Measurements from ENCODE around the gene MAGEB6.

- TF ChIP-seq, protein P1, sequence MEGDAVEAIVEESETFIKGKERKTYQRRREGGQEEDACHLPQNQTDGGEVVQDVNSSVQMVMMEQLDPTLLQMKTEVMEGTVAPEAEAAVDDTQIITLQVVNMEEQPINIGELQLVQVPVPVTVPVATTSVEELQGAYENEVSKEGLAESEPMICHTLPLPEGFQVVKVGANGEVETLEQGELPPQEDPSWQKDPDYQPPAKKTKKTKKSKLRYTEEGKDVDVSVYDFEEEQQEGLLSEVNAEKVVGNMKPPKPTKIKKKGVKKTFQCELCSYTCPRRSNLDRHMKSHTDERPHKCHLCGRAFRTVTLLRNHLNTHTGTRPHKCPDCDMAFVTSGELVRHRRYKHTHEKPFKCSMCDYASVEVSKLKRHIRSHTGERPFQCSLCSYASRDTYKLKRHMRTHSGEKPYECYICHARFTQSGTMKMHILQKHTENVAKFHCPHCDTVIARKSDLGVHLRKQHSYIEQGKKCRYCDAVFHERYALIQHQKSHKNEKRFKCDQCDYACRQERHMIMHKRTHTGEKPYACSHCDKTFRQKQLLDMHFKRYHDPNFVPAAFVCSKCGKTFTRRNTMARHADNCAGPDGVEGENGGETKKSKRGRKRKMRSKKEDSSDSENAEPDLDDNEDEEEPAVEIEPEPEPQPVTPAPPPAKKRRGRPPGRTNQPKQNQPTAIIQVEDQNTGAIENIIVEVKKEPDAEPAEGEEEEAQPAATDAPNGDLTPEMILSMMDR (IDR thresholded peaks at IDR 0.05) = no peak
- TF ChIP-seq POLR2A (IDR thresholded peaks at IDR 0.05) = no peak
Observed at GRCh38 chrX:26219351-26219750, 27.1 kb downstream of the MAGEB6 start.

Data from Peyer's patch (tissue), 4 donors.